HG03103 (cell line): ENCODE data around the gene MOB2.
"Not testable (repeated sequence)": the region's sequence is repeated elsewhere in the genome, so short reads cannot be mapped to it uniquely, and the experiment has no call there.

Source experiments
- ATAC-seq: cut with Tn5 transposase; IDR thresholded peaks from one replicate; pipeline ENCODE4 v1.9.1; 2021; ENCODE audit warnings: low read depth; ENCODE audit not compliant: unreplicated experiment

Gene MOB2

DNA sequence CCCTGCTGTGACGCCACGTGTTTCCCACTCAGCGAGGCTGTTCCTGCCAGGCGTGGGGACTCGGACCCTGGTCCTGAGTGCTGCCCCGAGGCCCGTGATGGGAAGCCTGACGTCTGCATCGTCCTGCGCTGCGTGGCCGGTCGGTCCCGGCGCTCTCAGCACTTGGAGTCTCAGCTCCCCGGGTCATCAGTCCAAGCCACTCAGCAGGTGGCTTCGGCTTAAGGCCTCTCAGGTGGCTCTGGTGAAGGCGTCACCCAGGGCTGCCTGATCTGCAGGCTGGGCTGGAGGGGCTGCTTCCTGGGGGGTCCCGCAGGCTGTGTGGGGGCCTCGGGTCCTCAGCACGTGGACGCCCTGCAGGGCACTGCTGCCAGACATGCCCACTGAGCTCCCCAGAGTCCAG, 61.6 kb downstream of the MOB2 start:
- ATAC-seq, result no peak

- not testable (repeated sequence) for ATAC-seq
Observed at GRCh38 chr11:1423406-1423805, 63.2 kb downstream of the MOB2 start.

GRCh38 chr11:1422981-1423380, 63.6 kb downstream of the MOB2 start:
- ATAC-seq, result no peak

GRCh38 chr11:1422481-1422880, 64.1 kb downstream of the MOB2 start:
- no peak for ATAC-seq

- no peak for ATAC-seq
Observed at GRCh38 chr11:1421291-1421690, 65.3 kb downstream of the MOB2 start.

GRCh38 chr11:1419811-1420210, 66.8 kb downstream of the MOB2 start:
- ATAC-seq, result no peak
